Effector memory CD8-positive, alpha-beta T cell (primary cell): Measurements from ENCODE around the gene SNX9.
A peak's percentile ranks its signal among the peaks of the same experiment; 100 is the strongest.

Experiments used
- ATAC-seq: fragments of 150-1000 bp; cut with Tn5 transposase; replicated peaks from 2 replicates; pipeline ENCODE4 v1.10.0; 2021; ENCODE audit warnings: mild to moderate bottlenecking, moderate library complexity
- DNase-seq, 3 experiments: peaks; one replicate each; pipeline ENCODE4 v3.0.0; 2021
- H3K27ac Mint-ChIP-seq, 2 donors: one replicate each; pipeline ENCODE4 v1.8.0; 2022; ENCODE audit warnings: mild to moderate bottlenecking in 2 of 2, mixed read lengths in 2 of 2, moderate library complexity in 2 of 2
- H3K27me3 Mint-ChIP-seq, 2 donors: one replicate each; pipeline ENCODE4 v1.8.0; 2022; ENCODE audit warnings: mixed read lengths in 2 of 2
- H3K36me3 Mint-ChIP-seq: one replicate; pipeline ENCODE4 v1.8.0; 2022; ENCODE audit warnings: mild to moderate bottlenecking, moderate library complexity, mixed read lengths; ENCODE audit not compliant: insufficient read depth
- H3K4me1 Mint-ChIP-seq, 2 donors: one replicate each; pipeline ENCODE4 v1.8.0; 2022; ENCODE audit warnings: low read depth in 2 of 2, mixed read lengths in 2 of 2
- H3K4me3 Mint-ChIP-seq, 2 donors: one replicate each; pipeline ENCODE4 v1.8.0; 2022; ENCODE audit warnings: mild to moderate bottlenecking in 2 of 2, mixed read lengths in 2 of 2, moderate library complexity in 2 of 2
- H3K9me3 Mint-ChIP-seq, 2 donors: one replicate each; pipeline ENCODE4 v1.8.0; 2022; ENCODE audit warnings: mixed read lengths in 2 of 2

Gene SNX9

GRCh38 chr6:157879034-157879872 is 56.2 kb downstream of the SNX9 start:
- Mint-ChIP-seq H3K36me3 (peaks cover 22% of the 10 kb centered on the region), H3K27me3 (no peaks in the 10 kb centered on the region), H3K27ac (peak overlapping the region in 1 of 2 donors; percentile 2), H3K4me1 (no peaks in the 10 kb centered on the region), H3K9me3 (no peaks in the 10 kb centered on the region), H3K4me3 (no peak overlapping the region)
- ATAC-seq (no peak), DNase-seq (no peak)

GRCh38 chr6:157879873-157880254 is 56.8 kb downstream of the SNX9 start:
- Mint-ChIP-seq H3K36me3 (peaks cover 21% of the 10 kb centered on the region), H3K4me1 (peaks cover 0 to 3% of the 10 kb centered on the region in 2 donors), H3K27me3 (no peaks in the 10 kb centered on the region), H3K27ac (no peak overlapping the region), H3K9me3 (no peaks in the 10 kb centered on the region), H3K4me3 (no peak overlapping the region)
- ATAC-seq (no peak), DNase-seq (no peak)

GRCh38 chr6:157880534-157880933 is 57.5 kb downstream of the SNX9 start:
- DNase-seq, result no peak
- no peak for ATAC-seq
- Mint-ChIP-seq H3K36me3 (peaks cover 16% of the 10 kb centered on the region), H3K4me1 (peaks cover 0 to 4% of the 10 kb centered on the region in 2 donors), H3K4me3 (no peak overlapping the region), H3K27ac (no peak overlapping the region), H3K9me3 (no peaks in the 10 kb centered on the region), H3K27me3 (no peaks in the 10 kb centered on the region)

- no peak overlapping the region for H3K27ac Mint-ChIP-seq
- H3K36me3 Mint-ChIP-seq, result peaks cover 12% of the 10 kb centered on the region
- DNase-seq (no peak), ATAC-seq (no peak)
- no peak overlapping the region for H3K4me3 Mint-ChIP-seq
- peaks cover 0 to 8% of the 10 kb centered on the region in 2 donors for H3K4me1 Mint-ChIP-seq
- no peaks in the 10 kb centered on the region for H3K27me3 Mint-ChIP-seq
- H3K9me3 Mint-ChIP-seq, result no peaks in the 10 kb centered on the region
Observed at GRCh38 chr6:157881342-157881741, 58.3 kb downstream of the SNX9 start.

GRCh38 chr6:157884756-157885155 is 61.7 kb downstream of the SNX9 start:
- Mint-ChIP-seq H3K27me3 (peaks cover 0 to 7% of the 10 kb centered on the region in 2 donors), H3K36me3 (peaks cover 15% of the 10 kb centered on the region), H3K9me3 (no peaks in the 10 kb centered on the region), H3K4me3 (no peak overlapping the region), H3K4me1 (peaks cover 0 to 14% of the 10 kb centered on the region in 2 donors), H3K27ac (peak overlapping the region; percentile 8 to 86)
- DNase-seq, result no peak
- ATAC-seq, result peak; percentile 28

GRCh38 chr6:157885211-157885788 is 62.3 kb downstream of the SNX9 start:
- Mint-ChIP-seq H3K9me3 (no peaks in the 10 kb centered on the region), H3K36me3 (peaks cover 17% of the 10 kb centered on the region), H3K4me3 (no peak overlapping the region), H3K4me1 (peaks cover 0 to 14% of the 10 kb centered on the region in 2 donors), H3K27me3 (peaks cover 0 to 7% of the 10 kb centered on the region in 2 donors), H3K27ac (peak overlapping the region; percentile 8 to 86)
- DNase-seq, result peak in 2 of 3 experiments; percentile 37 to 44
- ATAC-seq, result peak; percentile 90

- Mint-ChIP-seq H3K27me3 (peaks cover 0 to 7% of the 10 kb centered on the region in 2 donors), H3K9me3 (no peaks in the 10 kb centered on the region), H3K4me3 (no peak overlapping the region), H3K27ac (peak overlapping the region; percentile 12 to 86), H3K36me3 (peaks cover 19% of the 10 kb centered on the region), H3K4me1 (peaks cover 0 to 14% of the 10 kb centered on the region in 2 donors)
- DNase-seq, result no peak
- ATAC-seq, result no peak
Observed at GRCh38 chr6:157885876-157886275, 62.8 kb downstream of the SNX9 start.

- H3K36me3 Mint-ChIP-seq, result peaks cover 20% of the 10 kb centered on the region
- H3K4me1 Mint-ChIP-seq, result peaks cover 0 to 25% of the 10 kb centered on the region in 2 donors
Observed at GRCh38 chr6:157887892-157888291, 64.8 kb downstream of the SNX9 start.

GRCh38 chr6:157891544-157892362 is 68.7 kb downstream of the SNX9 start:
- H3K4me3 Mint-ChIP-seq, result peak overlapping the region in 1 of 2 donors; percentile 0
- ATAC-seq, result peak; percentile 14

More at GRCh38 chr6:157887892-157888291, 64.8 kb downstream of the SNX9 start:
- H3K27me3 Mint-ChIP-seq, result peaks cover 0 to 7% of the 10 kb centered on the region in 2 donors
- H3K9me3 Mint-ChIP-seq, result no peaks in the 10 kb centered on the region
- H3K4me3 Mint-ChIP-seq, result no peak overlapping the region
- ATAC-seq (no peak), DNase-seq (no peak)
- peak overlapping the region in 1 of 2 donors; percentile 6 for H3K27ac Mint-ChIP-seq

GRCh38 chr6:157892363-157892877 is 69.4 kb downstream of the SNX9 start:
- peaks cover 0 to 3% of the 10 kb centered on the region in 2 donors for H3K27me3 Mint-ChIP-seq
- H3K36me3 Mint-ChIP-seq, result peaks cover 25% of the 10 kb centered on the region
- ATAC-seq (peak; percentile 38), DNase-seq (no peak)
- H3K4me3 Mint-ChIP-seq, result peak overlapping the region in 1 of 2 donors; percentile 0
- no peaks in the 10 kb centered on the region for H3K9me3 Mint-ChIP-seq
- peak overlapping the region in 1 of 2 donors; percentile 9 for H3K27ac Mint-ChIP-seq
- H3K4me1 Mint-ChIP-seq, result peaks cover 0 to 13% of the 10 kb centered on the region in 2 donors

More at GRCh38 chr6:157891544-157892362, 68.7 kb downstream of the SNX9 start:
- Mint-ChIP-seq H3K27me3 (peaks cover 0 to 7% of the 10 kb centered on the region in 2 donors), H3K27ac (peak overlapping the region in 1 of 2 donors; percentile 9), H3K4me1 (peaks cover 0 to 16% of the 10 kb centered on the region in 2 donors), H3K9me3 (no peaks in the 10 kb centered on the region), H3K36me3 (peaks cover 24% of the 10 kb centered on the region)
- no peak for DNase-seq

GRCh38 chr6:157893238-157893637 is 70.2 kb downstream of the SNX9 start:
- DNase-seq (no peak), ATAC-seq (peak; percentile 83)
- peak overlapping the region in 1 of 2 donors; percentile 72 for H3K27ac Mint-ChIP-seq
- H3K4me3 Mint-ChIP-seq, result no peak overlapping the region
- H3K36me3 Mint-ChIP-seq, result peaks cover 28% of the 10 kb centered on the region
- no peaks in the 10 kb centered on the region for H3K27me3 Mint-ChIP-seq
- peaks cover 0 to 13% of the 10 kb centered on the region in 2 donors for H3K4me1 Mint-ChIP-seq
- H3K9me3 Mint-ChIP-seq, result no peaks in the 10 kb centered on the region

GRCh38 chr6:157895585-157895984 is 72.5 kb downstream of the SNX9 start:
- Mint-ChIP-seq H3K36me3 (peaks cover 34% of the 10 kb centered on the region), H3K27ac (no peak overlapping the region), H3K27me3 (no peaks in the 10 kb centered on the region), H3K4me3 (no peak overlapping the region), H3K9me3 (no peaks in the 10 kb centered on the region), H3K4me1 (peaks cover 0 to 10% of the 10 kb centered on the region in 2 donors)
- ATAC-seq (no peak), DNase-seq (no peak)

GRCh38 chr6:157896932-157897331 is 73.9 kb downstream of the SNX9 start:
- DNase-seq (no peak), ATAC-seq (no peak)
- H3K36me3 Mint-ChIP-seq, result peaks cover 34% of the 10 kb centered on the region
- H3K9me3 Mint-ChIP-seq, result no peaks in the 10 kb centered on the region
- no peak overlapping the region for H3K27ac Mint-ChIP-seq
- peaks cover 0 to 4% of the 10 kb centered on the region in 2 donors for H3K4me1 Mint-ChIP-seq
- no peak overlapping the region for H3K4me3 Mint-ChIP-seq
- H3K27me3 Mint-ChIP-seq, result no peaks in the 10 kb centered on the region
